ENCODE data around the gene FDX2.

FDX2 gene

DNA sequence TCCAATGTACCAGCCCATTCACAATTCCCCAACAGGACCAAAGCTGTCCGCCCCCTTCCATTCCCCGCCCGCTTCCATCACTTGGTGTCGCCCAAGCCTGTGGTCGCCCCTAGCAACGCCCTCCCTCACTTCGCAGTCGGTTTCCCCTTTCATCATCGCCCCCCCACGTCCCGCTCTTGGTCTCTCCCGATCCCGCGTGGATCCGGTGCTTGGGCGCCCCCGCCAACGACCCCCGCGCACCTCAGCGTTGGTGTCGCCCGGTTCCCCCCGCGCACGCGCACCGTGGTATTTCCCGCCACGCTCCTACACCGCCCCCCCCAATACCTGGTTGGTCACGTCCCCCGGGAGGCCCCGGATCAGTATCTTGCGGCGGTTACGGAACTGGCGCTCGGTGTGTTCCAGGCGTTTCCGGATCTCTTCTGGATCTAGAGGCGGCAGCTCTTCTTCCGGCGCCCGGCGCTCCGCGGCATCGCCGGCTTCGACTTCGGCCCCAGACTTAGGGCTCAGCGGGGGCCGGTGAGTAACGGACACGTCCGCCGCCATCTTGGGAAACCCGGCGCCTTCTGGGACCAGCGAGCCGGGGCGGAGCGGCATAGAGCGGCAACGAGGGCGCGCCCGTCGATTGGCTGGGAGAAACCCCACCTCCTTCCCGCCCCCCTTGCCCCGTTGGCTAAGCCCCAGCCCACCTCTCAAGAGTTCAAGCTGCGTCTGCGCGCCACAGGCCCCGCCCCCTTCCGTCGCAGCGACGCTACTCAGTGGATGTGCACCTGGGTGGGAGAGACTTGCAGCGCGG is 17.3 kb upstream of the FDX2 start, which contains the start of gene RAVER1:
Gene RAVER1, minus strand, starts transcription at position 565 of the 793 bp plus-strand sequence. Its CDS starts 22 bp downstream, at position 543.
- peak; percentile 97 for DNase-seq

DNA sequence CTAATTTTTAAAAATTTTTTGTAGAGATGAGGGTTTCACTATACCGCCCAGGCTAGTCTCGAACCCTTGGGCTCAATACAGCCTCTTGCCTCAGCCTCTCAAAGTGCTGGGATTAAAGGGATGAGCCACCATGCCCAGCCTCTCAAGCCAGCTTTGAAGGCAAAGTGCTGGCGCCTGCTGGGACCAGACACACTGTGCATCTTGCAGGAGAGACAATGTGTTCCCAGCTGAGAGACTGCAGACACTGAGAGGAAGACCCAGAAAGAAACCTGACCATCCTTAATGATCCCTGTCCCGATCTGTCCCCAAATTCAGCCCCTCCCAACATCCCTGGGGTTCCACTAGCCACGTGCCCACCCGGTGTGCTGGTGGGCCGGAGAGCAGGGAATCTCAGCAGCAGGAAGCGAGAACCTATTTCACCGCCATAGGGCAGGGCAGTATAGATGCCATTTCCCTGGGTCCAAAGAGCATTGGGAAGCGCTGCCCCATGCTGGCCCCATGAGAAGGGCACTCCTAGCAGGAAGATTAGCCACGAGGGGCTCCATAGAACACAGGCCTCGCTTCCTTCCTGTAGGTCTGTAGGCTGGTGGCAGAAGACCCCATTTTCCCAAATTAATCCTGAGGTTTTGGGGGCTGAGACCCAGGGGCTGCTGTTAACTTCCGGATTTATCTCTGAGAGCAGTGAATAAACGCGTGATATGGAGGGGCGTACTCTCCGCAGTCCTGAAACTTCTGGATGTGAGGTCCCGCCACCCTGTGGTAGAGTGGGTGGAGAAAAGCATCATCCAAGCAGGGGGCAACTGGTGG is 16.5 kb upstream of the FDX2 start:
- peak; percentile 40 for DNase-seq

DNA sequence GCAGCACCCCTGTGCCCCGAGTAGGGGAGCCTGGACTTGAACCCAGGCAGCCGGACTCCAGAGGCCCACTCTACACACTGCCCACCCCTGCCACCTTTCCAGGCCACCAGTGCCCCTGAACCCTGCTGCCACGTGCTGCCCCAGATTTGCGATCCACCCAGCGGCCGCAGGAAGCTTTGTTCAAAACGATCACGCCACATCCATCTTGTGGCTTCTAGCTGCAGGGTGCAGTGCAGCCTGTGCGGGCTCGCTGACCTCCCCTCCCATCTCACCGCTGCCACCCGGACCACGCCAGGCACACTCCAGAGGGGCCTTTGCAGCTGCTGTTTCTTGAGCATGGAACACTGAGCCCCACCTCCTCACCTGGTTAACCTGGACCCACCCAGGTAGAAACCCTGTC is 13.7 kb upstream of the FDX2 start:
- DNase-seq, result no peak

DNA sequence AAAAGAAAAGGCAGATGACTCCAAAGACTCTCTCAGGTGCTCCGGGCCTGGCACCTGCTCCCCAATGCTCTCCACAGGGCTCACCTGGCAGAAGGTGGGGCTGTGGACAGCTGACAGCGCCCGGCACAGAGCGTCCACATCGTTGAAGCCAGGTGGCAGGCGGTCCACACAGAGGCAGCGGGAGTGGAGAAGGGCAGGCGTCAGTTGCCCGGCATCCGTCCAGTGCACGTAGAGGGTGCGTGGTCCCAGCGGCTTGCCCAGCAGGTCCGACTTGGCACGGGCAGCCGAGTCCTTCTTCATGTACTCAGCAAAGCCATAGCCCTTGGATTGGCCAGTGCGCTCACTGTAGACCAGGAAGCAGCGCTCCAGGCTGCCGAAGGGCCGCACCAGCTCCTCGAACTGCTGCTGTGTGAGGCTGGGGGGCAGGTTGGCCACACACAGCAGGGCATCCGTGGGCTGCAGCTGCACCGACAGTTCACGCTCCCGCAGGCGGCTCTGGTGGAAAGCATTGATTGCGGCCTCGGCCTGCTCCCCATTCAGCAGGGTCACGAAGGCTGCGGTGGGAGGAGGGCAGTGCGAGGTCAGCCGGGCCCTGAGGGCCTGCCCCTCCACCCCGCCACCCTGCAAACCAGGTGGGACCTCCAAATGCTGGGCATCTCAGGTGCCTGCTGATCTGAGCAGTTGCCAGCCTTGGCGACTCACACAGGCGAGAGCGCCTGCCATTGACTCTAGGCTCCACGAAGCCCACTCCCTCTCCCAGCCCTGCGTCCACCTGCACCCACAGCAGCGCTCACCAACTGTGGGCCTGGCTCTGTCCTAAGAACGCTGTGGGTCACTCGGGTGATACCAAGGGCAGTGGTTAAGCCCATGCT is 13.0 kb upstream of the FDX2 start:
- no peak for DNase-seq

DNA sequence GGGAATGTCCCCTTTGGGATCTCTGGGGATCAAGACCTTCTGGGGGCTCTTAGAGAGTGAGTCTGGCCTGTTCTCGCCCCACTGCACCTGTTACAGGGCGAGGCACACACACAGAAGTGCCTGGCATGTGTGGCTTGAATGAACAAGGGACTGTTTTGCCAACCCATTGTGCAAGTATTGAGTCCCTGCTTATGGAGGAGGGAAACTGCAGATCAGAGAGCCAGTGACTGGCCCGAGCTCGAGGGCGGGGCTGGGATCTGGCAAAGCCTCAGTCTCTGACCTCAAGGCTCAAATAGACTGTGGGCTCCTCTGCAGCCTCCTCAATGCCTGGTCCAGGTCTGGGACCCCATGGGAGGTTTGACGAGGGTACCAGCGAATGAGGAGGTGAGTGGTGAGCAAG is 12.0 kb upstream of the FDX2 start:
- no peak for DNase-seq

DNA sequence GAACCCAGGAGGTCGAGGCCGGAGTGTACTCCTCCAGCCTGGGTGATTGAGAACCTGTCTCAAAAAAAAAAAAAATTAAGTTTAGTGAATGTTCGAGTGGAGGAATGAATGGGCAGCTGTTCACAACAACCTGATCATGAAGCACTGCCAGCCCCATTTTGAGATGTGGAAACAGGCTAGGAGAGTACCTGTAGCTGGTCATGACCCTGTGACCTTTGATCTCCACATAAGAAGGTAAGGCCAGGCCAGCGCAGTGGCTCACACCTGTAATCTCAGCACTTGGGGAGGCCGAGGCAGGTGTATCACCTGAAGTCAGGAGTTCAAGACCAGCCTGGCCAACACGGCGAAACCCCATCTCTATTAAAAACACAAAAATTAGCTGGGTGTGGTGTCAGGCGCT is 9.9 kb upstream of the FDX2 start:
- DNase-seq, result no peak

DNA sequence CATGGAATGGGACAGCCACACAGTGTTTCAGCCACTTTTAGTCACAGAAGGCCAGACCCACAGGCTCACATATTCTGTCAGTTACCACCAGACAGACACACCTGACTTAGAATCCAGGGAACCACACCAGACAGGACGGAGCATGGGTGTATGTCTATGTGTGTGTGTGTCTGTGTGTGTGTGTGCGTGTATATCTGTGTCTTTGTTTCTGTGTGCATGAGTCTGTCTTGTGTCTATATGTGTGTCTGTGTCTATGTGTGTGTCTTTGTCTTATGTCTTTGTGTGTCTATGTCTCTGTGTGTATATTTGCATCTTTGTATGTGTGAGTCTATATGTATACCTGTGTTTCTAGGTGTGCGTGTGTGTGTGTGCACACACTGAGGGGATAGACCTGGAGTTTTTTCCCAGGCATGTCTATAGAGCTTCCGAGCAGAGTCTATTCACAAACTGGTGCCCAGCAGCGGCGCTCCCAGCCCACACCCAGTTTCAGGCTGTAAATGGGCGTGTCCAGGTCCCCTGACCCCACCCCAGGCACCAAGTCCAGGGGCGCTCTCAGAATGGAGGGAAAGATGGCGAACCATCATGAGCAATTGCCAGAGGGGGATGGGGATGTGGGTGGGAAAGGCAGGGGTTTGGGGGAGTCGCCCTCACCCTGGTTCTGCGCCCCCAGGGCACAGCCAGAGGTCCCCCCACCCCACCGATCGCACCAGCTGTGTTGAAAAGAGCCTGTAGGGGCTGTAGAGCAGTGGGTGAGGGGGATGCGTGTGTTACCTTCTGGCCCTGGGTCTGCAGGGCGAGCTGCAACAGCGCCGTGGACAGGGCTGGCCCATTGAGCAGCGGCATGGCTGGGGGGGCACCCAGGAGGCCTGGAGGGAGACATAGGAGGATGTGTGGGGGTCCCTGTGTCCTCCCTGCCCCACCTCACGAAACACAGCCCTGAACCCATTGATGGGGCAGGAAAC is 6.3 kb upstream of the FDX2 start:
- DNase-seq, result no peak

DNA sequence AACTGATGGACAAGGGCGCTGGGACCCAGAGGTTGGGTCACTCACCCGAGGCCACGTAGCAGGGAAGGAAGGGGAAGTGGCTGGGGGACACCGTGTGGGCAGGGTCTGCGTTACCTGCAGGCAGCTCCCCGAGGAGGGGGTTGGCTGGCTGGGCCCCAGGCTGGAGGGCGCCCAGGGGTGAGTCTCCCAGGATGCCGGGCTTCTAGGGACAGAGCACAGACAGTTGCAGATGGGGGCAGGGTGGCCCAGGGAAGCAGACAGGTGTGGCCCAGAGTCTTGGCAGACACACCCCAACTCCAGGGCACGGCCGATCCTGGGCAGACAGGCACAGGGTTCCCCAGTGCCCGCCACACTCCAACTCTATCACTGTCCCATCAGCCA is 5.6 kb upstream of the FDX2 start:
- DNase-seq, result no peak

DNA sequence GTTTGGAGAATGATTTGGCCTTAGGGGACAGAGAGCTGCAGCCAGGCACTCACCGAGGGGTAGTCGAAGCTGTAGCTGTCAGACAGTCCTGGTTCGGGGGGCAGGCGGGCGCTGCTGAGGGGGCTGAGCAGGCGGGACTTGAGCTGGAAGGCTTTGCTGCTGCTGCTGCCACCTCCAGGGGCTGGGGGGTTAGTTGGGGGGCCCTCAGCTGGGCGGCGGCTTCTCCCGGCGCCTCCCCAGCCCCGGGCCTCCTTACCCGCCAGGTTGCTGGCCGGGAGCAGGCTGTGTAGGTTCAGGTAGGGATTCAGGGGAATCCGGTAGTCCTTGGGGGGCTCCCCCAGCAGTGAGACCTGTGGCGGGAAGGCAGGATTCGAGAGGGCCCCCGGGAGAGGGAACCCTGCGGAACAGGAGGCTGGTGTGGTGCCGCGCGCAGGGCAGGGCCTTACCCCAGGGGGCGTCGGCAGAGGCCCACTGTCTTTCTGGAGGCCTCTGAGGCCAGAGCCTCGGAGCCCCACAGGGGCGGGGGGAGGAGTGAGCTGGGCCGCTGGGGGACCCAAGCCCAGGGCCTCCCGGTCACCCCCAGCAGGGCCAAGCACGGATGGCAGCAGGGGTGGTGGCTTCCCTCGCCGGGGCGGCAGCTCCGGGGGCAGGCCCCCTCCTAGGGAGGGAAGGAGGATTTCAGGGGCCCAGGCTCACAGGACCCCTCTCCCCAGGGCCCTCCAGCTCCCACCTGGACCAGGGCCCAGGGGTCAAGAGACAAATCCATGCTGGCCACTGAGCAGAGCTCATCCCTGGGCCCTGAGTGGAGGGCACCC is 5.0 kb upstream of the FDX2 start:
- no peak for DNase-seq

DNA sequence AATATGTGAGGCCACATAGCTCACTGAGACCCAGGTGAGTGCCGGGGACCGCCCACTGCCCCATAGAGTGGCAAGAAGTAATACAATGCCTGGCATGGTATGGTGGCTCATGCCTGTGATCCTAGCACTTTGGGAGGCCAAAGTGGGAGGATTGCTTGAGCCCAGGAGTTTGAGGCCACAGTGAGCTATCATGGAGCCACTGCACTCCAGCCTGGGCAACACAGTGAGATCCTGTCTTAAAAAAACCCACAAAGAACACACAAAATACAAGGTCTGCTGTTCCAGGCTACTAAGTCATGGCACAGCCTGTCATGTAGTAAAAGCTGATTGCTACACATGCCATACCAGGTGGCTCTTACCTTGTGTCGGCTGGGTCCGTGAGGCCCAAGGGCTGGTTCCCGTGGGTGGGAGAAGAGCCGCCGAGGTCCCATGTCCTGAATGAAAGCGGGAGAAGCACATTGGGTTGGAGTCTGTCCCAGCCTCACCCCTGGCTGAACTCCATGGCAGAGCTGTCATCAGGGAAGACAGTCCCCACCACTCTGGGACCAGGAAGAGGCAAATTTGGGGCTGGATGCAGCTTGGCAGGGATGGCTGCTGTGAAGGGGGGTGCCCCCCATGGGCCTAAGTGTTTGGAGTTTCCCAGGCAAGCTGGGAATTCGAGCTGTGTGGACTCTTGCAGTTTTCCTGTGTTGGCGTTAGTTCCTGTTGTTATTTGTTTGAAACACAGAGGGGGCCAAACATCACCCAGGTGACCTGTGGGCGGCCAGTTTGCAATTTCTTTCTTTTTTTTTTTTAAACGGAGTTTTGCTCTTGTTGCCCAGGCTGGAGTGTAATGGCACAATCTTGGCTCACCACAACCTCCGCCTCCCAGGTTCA is 3.2 kb upstream of the FDX2 start:
- no peak for DNase-seq

DNA sequence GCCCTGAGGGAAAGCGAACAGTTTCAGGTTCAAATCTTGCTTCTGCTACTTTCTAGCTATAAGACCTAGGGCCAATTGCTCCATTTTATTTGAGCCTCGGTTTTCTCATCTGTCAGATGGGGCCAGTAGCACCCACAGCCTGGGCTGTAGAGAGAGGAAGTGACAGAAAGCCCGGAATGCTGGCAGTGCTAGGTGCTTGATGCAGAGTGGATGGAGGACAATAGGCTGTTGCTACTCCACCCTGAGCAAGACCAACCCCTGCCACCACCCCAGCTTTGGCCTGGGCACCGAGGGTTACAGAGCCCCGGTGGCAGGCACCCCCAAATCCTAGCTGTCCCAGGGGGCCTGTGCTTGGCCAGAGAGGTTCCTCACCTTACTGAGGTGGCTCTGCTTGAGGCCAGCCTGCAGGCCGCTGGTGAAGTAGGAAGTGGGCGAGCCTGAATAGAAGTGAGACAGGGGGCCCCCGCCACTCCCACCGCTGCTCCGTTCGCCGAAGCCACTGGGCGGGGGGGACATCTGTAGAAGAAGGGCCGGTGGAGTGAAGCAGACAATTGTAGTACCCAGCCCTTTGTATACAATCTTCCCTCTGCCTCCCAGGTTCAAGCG is 2.1 kb upstream of the FDX2 start:
- no peak for DNase-seq

DNA sequence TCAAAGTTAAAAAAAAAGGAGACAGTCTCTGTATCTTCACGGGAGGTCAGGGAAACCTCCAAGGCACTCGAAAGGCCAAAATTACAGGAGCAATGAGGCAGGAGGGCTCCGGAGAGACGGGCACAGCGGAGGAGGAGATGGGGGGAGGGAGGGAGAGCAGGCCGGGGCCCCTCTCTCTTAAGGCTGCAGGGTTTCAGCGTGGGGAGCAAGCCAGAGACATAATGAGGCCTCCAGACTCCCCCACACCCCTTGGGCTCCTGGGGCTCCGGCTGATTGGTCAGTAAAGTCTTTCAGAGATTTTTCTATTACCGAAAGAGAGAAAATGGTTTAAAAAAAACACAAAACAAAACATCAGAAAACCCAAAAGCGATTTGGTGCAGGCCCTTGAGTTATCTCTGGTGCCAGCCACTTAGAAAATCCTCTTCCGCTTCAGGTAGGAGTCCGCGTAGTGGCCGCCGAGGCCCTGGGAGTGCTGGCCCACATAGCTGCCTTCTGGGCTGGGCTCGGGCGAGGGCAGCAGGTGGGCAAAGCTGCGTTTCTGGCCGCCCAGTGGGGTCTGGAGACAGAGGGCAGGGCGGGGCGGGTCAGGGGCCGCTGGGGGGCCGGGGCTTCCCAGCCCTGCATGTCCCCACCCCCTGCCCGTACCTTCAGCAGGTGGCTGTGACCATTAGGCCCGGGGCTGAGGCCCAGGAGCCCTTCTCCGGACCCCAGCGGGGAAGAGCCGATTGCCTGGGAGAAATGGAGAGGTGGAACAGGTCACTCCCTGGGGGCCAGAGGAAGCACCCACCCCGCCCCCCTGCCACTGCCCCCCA is 1.4 kb upstream of the FDX2 start:
- DNase-seq, result no peak

DNA sequence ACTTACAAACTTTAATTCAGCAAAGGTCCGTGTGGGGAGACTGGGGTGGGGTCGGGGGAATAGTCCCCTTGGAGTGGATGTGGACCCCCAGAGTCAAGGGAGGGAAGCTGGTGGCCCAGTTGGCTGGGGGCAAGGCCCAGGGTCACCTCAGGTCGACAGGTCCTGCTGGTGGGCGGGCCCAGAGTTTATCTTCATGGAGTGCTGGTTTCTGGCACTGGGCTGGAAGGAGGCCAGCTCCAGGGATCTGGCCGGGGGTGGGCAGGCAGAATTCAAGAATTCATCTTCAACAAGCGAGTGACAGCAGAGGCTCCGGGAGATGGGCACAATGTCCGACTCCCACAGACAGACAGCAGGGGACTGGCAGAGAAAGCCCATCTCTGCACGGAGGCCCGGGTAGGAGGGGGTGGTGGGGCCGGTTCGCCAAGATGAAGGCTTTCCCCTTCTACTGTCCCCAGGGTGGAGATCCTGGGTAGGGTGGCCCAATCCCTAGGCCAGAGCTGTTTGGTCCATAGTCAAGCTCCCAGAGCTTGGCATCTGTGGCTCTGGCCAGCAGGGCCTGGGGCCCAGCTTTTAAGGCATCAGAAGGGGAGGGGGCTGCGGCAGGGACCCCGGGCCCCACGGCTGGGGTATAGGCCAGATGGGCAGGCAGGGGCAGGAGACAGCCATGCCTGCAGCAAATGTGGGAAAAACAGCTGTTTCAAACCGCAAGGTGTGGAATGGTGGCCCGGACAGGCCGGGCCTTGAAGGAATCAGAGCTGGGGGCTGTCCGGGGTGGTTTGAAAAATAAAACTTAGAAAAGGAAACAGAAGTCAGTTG is 622 bp upstream of the FDX2 start:
- DNase-seq, result peak; percentile 37

DNA sequence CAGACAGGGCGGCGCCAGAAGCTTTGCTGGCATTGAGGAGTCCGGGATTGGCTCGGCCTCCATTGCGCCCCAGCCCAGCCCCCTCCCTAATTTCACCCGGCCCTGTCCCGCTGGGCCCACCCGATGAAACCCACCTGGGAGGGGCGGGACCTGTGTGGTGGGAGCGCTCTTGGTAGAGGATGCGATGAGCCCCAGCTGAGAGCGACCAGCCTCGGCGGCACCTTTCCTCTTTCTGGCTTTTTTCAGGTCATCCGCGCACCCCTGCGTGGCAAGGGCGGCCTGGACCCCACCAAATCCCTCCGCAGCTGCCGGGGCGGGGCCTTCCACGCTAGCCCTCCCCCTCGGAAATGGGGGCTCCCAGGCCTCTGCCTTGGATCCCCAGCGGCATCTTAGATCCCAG is 6.4 kb downstream of the FDX2 start, which contains the start of gene ZGLP1:
Gene ZGLP1, minus strand, starts transcription at position 393 of the 400 bp plus-strand sequence.
- DNase-seq, result no peak

DNA sequence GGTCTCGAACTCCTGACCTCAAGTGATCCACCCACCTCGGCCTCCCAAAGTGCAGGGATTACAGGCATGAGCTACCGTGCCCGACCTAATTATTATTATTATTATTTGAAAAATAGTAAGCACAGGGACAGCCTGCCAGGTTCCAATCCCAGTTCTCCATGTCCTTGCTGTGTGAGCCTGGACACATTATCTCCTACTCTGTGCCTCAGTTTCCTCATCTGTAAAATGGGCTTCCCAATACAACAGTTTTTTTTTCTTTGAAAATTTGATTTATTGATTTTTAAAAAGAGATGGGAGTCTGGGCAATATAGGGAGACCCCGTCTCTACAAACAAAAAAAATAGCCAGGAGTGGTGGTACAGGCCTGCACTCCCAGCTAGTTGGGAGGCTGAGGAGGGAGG is 9.5 kb downstream of the FDX2 start:
- DNase-seq, result no peak

DNA sequence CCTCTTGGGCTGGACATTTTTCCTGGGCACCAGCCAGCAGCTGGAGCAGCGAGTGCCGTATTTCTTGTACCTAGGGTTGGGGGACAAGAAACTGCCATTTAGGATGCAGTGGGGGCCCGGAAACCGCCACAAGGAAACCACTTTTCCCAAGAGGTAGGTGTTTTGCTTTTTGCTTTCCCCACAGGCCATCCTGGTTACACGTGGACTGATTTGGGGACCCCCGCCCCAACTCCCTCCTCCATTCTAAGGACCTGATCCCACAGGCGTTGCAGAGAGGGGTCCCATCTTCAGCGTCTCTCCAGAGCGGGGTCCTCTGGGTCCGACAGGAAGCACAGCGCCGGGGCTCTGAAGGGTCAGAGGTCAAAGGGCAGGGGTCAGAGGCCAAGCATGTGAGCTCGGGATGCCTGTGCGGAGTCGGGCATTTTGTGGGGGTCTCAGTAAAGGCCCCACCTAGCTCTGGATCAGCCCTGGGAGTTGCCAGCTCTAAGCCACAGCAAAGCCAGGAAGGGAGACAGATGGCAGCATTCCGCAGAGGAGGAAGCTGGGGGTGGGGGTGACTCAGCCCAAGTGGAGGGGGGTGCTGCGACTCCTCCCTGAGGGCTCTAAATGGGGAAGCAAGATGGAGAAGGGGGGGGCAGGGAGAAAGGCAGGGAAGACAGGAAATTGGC is 10.5 kb downstream of the FDX2 start:
- DNase-seq, result no peak
